T-helper 2 cell treated with Interferon-gamma antibody and Interleukin-4, amounts not matched to agents 5 μg/mL and 100 μg/mL, for 36 hours (primary cell): ENCODE data around the gene HSPH1.
A peak's percentile ranks its signal among the peaks of the same experiment; 100 is the strongest.

Source experiments
- DNase-seq: peaks from one replicate; pipeline ENCODE4 v3.0.0; 2021; ENCODE audit warnings: low spot score
- H3K27ac Mint-ChIP-seq: one replicate; pipeline ENCODE4 v1.8.0; 2021; ENCODE audit warnings: mild to moderate bottlenecking, mixed read lengths
- H3K27me3 Mint-ChIP-seq: one replicate; pipeline ENCODE4 v1.8.0; 2021; ENCODE audit warnings: low read depth, mixed read lengths
- H3K36me3 Mint-ChIP-seq: one replicate; pipeline ENCODE4 v1.8.0; 2021; ENCODE audit warnings: low read depth, mixed read lengths
- H3K4me1 Mint-ChIP-seq: one replicate; pipeline ENCODE4 v1.8.0; 2021; ENCODE audit warnings: low read depth, mixed read lengths
- H3K4me3 Mint-ChIP-seq: one replicate; pipeline ENCODE4 v1.8.0; 2022; ENCODE audit warnings: mild to moderate bottlenecking, moderate library complexity, mixed read lengths
- H3K9me3 Mint-ChIP-seq: one replicate; pipeline ENCODE4 v1.8.0; 2021; ENCODE audit warnings: mixed read lengths

HSPH1 gene

GRCh38 chr13:31167490-31167889 is 5.8 kb upstream of the HSPH1 start:
- Mint-ChIP-seq H3K4me1 (peaks cover 25% of the 10 kb centered on the region), H3K36me3 (no peaks in the 10 kb centered on the region), H3K9me3 (no peaks in the 10 kb centered on the region), H3K4me3 (no peak overlapping the region), H3K27me3 (peaks cover under 1% of the 10 kb centered on the region), H3K27ac (no peak overlapping the region)
- DNase-seq = no peak

GRCh38 chr13:31166591-31166990 is 4.9 kb upstream of the HSPH1 start:
- Mint-ChIP-seq H3K27ac (no peak overlapping the region), H3K36me3 (no peaks in the 10 kb centered on the region), H3K4me3 (no peak overlapping the region), H3K4me1 (peaks cover 25% of the 10 kb centered on the region), H3K27me3 (peaks cover 2% of the 10 kb centered on the region), H3K9me3 (no peaks in the 10 kb centered on the region)
- no peak for DNase-seq

GRCh38 chr13:31162151-31163008 is 676 bp upstream of the HSPH1 start:
- Mint-ChIP-seq H3K9me3 (no peaks in the 10 kb centered on the region), H3K27ac (peak overlapping the region; percentile 96), H3K4me1 (peaks cover 35% of the 10 kb centered on the region), H3K4me3 (peak overlapping the region; percentile 95), H3K27me3 (peaks cover 2% of the 10 kb centered on the region), H3K36me3 (peaks cover 25% of the 10 kb centered on the region)
- DNase-seq = peak; percentile 96

- Mint-ChIP-seq H3K9me3 (no peaks in the 10 kb centered on the region), H3K36me3 (peaks cover 31% of the 10 kb centered on the region), H3K27me3 (peaks cover 2% of the 10 kb centered on the region), H3K4me3 (peak overlapping the region; percentile 95), H3K27ac (peak overlapping the region; percentile 96), H3K4me1 (peaks cover 35% of the 10 kb centered on the region)
- peak; percentile 70 for DNase-seq
Observed at GRCh38 chr13:31160857-31161556, 697 bp downstream of the HSPH1 start.

- H3K9me3 Mint-ChIP-seq = no peaks in the 10 kb centered on the region
- peaks cover 43% of the 10 kb centered on the region for H3K4me1 Mint-ChIP-seq
- H3K27me3 Mint-ChIP-seq = peaks cover 2% of the 10 kb centered on the region
- peak overlapping the region; percentile 37 for H3K27ac Mint-ChIP-seq
- peak overlapping the region; percentile 95 for H3K4me3 Mint-ChIP-seq
- DNase-seq = no peak
- peaks cover 44% of the 10 kb centered on the region for H3K36me3 Mint-ChIP-seq
Observed at GRCh38 chr13:31159306-31159705, 2.4 kb downstream of the HSPH1 start.

GRCh38 chr13:31154939-31155338 is 6.8 kb downstream of the HSPH1 start:
- Mint-ChIP-seq H3K27ac (peak overlapping the region; percentile 21), H3K27me3 (no peaks in the 10 kb centered on the region), H3K9me3 (no peaks in the 10 kb centered on the region), H3K4me1 (peaks cover 39% of the 10 kb centered on the region), H3K4me3 (no peak overlapping the region), H3K36me3 (peaks cover 69% of the 10 kb centered on the region)
- no peak for DNase-seq

- H3K4me1 Mint-ChIP-seq = peaks cover 26% of the 10 kb centered on the region
- H3K4me3 Mint-ChIP-seq = no peak overlapping the region
- H3K9me3 Mint-ChIP-seq = no peaks in the 10 kb centered on the region
- no peaks in the 10 kb centered on the region for H3K27me3 Mint-ChIP-seq
- no peak for DNase-seq
- no peak overlapping the region for H3K27ac Mint-ChIP-seq
- peaks cover 75% of the 10 kb centered on the region for H3K36me3 Mint-ChIP-seq
Observed at GRCh38 chr13:31151837-31152236, 9.9 kb downstream of the HSPH1 start.

- Mint-ChIP-seq H3K4me1 (peaks cover 27% of the 10 kb centered on the region), H3K9me3 (no peaks in the 10 kb centered on the region), H3K36me3 (peaks cover 80% of the 10 kb centered on the region), H3K27me3 (no peaks in the 10 kb centered on the region), H3K4me3 (no peak overlapping the region), H3K27ac (no peak overlapping the region)
- DNase-seq = no peak
Observed at GRCh38 chr13:31150315-31150985, 11.3 kb downstream of the HSPH1 start.

GRCh38 chr13:31149604-31150003 is 12.1 kb downstream of the HSPH1 start:
- H3K27me3 Mint-ChIP-seq = no peaks in the 10 kb centered on the region
- no peak for DNase-seq
- H3K9me3 Mint-ChIP-seq = no peaks in the 10 kb centered on the region
- peaks cover 28% of the 10 kb centered on the region for H3K4me1 Mint-ChIP-seq
- peaks cover 81% of the 10 kb centered on the region for H3K36me3 Mint-ChIP-seq
- H3K27ac Mint-ChIP-seq = no peak overlapping the region
- H3K4me3 Mint-ChIP-seq = no peak overlapping the region

GRCh38 chr13:31145417-31145816 is 16.3 kb downstream of the HSPH1 start:
- Mint-ChIP-seq H3K27ac (no peak overlapping the region), H3K9me3 (no peaks in the 10 kb centered on the region), H3K4me1 (peaks cover 23% of the 10 kb centered on the region), H3K27me3 (no peaks in the 10 kb centered on the region), H3K4me3 (no peak overlapping the region), H3K36me3 (peaks cover 85% of the 10 kb centered on the region)
- no peak for DNase-seq

- Mint-ChIP-seq H3K4me1 (peaks cover 36% of the 10 kb centered on the region), H3K4me3 (no peak overlapping the region), H3K27ac (no peak overlapping the region), H3K27me3 (no peaks in the 10 kb centered on the region), H3K36me3 (peaks cover 79% of the 10 kb centered on the region), H3K9me3 (no peaks in the 10 kb centered on the region)
- DNase-seq = no peak
Observed at GRCh38 chr13:31138515-31138914, 23.2 kb downstream of the HSPH1 start.

GRCh38 chr13:31136724-31137123 is 25.0 kb downstream of the HSPH1 start:
- Mint-ChIP-seq H3K4me3 (no peak overlapping the region), H3K9me3 (no peaks in the 10 kb centered on the region), H3K27me3 (no peaks in the 10 kb centered on the region), H3K36me3 (peaks cover 75% of the 10 kb centered on the region), H3K4me1 (peaks cover 43% of the 10 kb centered on the region), H3K27ac (peak overlapping the region; percentile 48)
- no peak for DNase-seq

- H3K9me3 Mint-ChIP-seq = no peaks in the 10 kb centered on the region
- peaks cover 49% of the 10 kb centered on the region for H3K4me1 Mint-ChIP-seq
- peak overlapping the region; percentile 62 for H3K27ac Mint-ChIP-seq
- peak overlapping the region; percentile 7 for H3K4me3 Mint-ChIP-seq
- H3K27me3 Mint-ChIP-seq = no peaks in the 10 kb centered on the region
- DNase-seq = peak; percentile 18
- H3K36me3 Mint-ChIP-seq = peaks cover 52% of the 10 kb centered on the region
Observed at GRCh38 chr13:31134039-31134711, 27.5 kb downstream of the HSPH1 start.
